HG03558 (cell line): ENCODE measurements around the gene PMAIP1.

Source experiments
- ATAC-seq: cut with Tn5 transposase; IDR thresholded peaks from one replicate; pipeline ENCODE4 v1.9.1; 2021; ENCODE audit warnings: moderate number of reproducible peaks; ENCODE audit not compliant: unreplicated experiment; ENCODE audit errors: extremely low read depth

Gene PMAIP1

DNA sequence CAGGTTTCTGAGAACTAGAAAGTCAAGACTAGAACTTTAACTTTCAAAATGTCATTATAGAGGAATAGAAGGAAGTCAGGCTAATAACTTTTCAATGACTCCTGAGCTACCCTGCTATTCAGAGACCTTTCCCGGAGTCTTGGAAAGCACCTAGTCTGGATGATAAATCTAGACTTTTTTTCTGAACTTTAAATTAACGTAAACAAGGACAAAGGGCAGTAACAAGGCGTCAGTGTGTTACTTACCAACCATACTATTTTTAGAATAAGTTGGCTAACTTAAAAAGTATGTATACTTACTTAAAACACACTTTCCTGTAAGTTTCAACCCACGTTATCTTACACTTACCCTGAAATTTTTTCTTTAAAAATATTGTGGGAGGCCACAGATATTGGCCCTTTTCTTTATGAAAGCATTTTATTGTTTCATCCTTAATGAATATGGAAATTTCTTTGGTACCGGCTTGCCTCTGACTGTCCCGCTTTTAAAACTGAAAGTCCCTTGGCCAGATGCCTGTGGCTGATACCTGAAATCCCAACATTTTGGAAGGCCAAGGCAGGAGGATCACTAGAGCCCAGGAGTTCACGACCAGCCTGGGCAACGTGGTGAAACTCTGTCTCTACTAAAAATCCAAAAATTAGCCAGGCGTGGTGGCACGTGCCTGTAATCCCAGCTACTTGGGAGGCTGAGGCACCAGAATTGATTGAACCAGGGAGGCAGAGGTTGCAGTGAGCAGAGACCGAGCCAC, 9.7 kb downstream of the PMAIP1 start:
- ATAC-seq, result no peak

DNA sequence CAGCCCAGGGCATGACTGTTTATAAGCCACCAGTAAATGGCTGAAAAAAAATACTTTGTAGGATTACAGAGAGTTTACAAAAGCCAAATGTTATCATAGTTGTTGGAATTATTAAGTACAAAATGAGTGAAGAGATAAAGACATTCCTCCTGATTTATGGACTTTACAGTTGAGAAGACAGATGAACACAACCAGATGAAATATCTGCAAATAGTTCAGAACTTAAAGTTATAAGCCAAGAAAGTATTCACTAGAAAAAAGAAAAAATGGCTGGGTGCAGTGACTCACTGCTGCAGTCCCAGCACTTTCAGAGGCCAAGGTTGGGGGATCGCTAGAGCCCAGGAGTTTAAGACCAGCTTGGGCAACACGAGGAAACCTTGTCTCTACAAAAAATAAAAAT, 11.2 kb downstream of the PMAIP1 start:
- ATAC-seq, result no peak

DNA sequence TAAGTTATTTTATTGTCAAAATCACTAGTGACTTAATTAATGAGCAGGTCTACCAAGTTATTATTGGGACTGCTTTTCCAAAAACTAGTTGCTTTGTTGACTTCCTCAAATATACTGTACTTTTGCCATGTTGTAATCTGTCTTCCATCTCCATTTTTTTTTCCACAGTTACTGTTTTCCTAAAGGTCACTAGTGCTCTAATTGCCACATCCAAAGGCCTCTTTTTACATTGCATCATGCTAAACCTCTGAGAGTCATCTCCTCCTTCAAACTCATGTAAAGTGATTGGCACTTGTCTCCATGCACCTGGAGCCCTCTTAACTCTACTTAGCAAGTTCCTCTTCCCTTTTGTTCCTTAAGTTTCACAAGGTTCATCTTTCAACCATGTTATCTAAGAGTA, 11.8 kb downstream of the PMAIP1 start:
- ATAC-seq, result no peak

DNA sequence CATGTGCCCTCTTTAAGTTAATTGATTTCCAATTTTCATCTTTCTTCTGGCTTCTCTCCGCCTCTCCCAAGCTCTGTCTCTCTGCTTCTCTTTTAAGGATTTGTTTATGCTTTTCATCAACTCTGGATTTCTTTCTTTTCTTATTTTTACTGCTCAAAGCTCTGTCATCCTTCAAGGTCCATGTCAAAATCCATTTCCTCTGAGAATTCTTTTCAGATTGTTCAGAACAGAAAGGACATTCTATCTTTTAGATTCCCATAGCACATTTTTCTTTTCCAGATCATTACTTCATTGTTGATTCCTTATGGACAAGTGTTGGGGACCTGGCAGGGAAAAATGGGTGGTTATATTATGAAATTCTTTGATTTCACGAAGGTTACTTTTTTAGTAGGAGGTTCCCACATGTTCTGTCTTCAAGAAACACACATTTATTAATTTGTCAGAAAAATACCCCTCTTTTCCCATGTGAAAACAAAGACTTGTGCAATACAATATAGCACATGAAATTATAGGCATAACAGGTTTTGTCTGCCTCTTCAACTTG, 12.3 kb downstream of the PMAIP1 start:
- no peak for ATAC-seq

DNA sequence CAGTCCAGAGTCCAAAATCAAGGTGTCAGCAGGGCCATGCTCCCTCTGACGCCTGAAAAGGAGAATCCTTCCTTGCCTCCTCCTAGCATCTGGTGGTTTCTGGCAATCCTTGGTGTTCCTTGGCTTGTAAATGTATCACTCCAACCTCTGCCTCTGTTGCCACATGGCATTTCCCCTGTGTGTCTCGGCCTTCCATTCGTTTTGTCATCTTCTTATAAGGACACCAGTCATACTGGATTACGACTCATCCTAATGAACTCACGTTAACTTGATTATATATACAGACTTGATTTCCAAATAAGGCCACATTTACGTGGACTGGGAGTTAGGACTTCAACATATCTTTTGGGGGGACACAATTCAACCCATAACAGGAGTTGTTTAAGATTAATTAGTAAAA, 15.8 kb downstream of the PMAIP1 start:
- no peak for ATAC-seq

DNA sequence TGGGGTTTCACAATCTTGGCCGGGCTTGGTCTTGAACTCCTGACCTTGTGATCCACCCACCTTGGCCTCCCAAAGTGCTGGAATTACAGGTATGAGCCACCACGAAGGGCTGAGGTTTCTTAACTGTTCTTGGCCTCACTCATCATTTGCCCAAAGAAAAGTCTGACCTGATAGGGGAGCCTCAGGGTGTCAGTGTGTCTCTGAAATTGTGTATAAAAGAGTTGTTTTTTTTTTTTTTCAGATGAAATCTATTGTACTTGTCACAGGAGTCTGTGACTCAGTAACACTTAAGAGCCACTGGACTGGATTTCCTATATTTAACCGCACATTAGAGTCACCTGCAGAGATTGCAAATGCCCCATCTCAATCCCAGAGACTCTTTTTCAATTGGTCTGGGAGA, 16.9 kb downstream of the PMAIP1 start:
- no peak for ATAC-seq

DNA sequence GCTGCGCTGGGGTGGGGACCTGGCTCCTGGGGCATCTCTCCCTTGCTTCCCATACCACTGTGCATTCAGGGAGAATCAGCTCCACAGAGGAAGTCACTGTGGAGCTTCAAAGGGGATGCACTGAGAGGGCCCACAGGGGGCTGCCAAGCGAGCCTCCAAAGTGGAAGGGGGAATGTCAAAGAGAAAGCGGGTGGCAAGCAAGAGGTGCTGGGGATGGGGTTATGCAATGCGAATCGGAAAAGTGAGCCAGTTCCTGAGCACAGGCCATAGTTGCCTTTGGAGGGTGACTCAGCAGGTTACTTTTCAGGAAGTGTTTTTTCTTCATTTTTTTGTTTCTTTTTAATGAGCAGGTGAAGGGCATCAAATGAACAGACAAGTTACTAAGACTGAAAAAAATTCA, 17.6 kb downstream of the PMAIP1 start:
- ATAC-seq, result no peak

DNA sequence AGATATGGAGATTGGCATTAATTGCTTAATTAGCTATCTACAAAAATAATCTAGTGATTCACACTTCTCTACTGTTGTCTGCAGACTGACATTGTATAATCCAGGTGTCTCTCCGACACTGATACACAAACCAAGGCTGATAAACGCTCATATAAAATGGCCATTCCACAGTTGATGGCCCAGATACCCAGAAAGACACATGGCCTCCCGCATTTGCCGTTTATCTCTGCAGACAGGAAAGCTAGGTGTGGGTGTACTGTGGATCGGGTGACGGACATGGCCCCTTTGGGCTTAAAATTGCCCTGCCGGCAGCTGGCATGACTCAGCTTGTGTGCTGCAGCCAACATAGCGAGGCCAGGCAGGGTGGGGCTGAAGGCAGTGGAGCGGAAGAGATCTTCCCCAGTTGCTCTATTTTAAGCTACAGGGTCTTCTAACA, 18.5 kb downstream of the PMAIP1 start:
- ATAC-seq, result peak; percentile 27

DNA sequence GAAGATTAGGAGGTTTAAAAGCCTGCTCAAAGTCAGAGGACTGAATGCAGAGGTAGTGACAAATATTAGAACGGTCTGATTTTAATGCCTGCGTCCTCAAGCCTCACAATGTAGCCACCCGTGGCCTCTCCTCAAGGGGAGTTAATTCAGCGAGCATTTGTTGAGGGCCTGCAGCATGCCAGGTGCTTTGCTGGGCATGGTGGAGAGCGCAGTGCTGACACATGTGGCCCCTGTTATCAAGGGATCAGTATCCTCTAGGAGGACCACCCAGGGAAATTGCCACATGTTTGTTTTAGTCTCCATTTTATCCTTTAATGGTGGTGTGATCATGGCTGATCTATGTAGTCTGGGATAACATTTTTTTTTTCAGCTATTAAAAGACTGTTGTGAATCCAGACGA, 19.2 kb downstream of the PMAIP1 start:
- no peak for ATAC-seq

DNA sequence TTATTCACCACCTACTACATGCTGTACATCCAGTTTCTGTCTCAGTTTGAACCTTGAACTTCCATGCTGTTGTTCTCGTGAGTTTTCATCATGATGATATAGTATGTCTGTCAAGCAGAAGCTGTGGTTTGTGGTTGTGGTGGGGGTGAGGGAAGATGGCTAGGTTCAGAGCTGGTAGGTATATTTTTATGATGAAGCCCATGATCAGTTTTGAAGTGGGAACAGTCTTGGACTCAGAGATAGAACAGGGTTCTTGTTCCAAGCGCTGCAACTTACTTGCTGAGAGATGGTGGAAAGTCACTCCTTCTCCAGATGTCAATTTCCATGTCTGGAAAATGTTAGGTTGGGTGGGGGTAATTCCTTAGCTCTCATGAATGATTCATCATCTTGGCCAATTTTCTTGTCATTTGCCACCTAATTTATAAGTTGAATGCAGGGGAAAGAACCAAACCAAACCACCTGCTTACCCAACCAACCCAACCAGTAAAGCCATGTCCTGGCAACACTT, 21.6 kb downstream of the PMAIP1 start:
- peak; percentile 21 for ATAC-seq

DNA sequence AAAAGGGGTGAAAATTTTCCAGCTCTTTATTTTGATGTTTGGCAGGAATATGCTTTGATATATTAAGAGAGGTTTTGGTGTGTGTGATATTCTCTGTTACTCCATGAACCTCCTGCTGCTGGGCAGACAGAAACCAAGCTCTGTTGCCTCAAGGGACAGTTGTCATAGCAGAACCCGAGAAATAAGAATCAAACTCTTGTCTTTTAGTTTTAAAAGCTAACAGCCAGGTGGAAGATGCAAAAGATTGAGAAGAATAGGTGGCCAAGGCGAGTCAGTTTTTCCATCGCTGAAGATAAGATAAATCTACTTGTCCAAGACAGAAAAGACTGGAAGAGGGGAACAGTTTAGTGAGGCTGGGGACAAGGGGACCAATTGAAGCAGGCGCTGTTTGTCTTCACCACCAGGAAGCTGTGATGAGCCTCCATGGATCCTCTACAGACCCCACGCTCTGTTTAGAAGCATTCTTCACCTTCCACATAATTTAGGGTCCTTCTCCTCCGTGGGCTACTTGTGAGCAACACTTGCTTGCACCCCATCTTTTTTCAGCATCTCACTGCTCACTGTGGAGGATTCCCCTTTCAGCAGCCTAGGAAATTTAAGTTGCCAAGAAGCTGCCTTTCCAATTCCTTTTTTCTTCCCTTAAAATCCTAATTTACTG, 23.9 kb downstream of the PMAIP1 start:
- peak; percentile 23 for ATAC-seq

DNA sequence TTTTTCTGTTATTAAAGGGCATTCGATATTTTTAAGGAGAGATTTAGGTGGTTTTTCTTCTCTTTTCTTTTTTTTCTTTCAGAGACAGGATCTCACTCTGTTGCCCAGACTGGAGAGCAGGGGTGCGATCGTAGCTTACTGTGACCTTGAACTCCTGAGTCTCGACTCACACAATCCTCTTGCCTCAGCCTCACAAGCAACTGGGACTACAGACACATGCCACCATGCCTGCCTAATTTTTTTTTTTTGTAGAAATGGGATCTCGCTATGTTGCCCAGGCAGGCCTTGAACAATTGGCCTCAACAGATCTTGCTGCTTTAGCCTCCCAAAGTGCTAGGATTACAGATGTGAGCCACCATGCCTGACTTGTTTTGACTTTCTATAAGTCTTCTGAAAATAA, 26.3 kb downstream of the PMAIP1 start:
- no peak for ATAC-seq

DNA sequence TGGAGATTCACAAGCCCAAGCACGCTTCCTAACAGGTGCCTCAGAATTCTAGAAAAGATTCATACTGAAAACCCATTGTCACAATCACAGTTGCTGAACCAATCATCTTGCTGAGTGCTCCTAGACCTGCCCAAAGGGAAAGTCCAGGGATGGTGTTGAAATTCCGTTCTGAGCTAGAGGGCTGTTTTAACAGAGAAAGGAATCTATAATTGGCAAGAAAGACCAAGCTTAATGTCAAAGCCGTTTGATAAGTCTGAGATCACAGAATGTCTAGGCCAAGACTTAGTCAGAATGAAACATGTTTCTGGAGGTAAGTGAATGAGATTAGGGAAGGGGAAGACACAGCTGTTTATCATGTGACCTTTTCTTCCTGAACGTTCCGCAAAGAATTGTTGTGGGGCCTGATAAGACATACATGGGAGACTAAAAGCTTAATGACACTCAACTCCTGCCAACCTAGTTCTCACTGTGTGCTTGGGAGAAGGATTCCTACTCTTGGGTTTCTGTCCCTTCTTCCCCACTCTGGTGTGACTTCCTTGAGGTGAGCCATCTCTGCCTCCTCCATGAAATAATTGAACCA, 27.5 kb downstream of the PMAIP1 start:
- peak; percentile 73 for ATAC-seq

DNA sequence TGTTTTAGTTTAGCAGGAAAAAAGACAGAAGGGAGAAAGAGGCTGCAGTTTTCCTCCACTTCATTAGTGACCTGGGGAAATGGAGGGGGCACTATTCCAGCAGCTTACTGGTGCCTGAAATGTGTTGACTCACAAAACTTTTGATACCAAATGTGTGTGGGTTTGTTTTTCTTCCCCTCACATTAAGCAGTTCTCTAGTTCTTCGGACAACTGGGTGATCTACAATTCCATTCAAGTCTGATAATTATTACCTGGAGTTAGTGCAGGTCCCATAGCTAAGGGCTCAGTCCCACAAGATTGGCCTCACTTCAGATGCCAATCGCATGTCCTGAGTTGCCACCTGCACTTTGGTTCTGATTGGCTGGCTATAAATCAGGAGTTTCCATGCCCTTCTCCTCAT, 28.4 kb downstream of the PMAIP1 start:
- no peak for ATAC-seq

DNA sequence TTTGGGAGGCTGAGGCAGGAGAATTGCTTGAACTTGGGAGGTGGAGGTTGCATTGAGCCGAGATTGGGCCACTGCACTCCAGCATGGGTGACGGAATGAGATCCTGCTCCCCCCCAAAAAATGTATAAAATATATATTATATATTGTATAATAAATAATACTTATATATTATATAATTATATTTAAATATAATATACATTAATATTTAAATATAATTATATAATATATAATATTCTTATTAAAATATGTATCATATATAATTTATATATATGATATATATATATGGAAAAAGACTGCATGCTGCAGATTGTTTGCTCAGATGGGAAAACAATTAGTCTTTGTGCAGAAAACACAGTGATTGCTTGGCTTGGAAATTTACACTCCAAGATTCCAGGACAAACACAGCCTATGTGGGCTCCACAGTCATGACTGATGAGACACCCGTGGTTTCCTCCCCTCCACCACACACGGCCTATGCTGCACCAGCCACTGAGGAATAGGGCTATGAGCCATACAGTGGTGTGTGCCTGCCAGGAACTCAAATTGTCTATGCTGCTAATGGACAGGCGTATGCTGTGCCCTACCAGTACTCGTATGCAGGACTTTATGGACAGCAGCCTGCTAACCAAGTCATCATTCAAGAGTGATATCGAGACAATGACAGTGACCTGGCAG, 30.0 kb downstream of the PMAIP1 start:
- ATAC-seq, result no peak

DNA sequence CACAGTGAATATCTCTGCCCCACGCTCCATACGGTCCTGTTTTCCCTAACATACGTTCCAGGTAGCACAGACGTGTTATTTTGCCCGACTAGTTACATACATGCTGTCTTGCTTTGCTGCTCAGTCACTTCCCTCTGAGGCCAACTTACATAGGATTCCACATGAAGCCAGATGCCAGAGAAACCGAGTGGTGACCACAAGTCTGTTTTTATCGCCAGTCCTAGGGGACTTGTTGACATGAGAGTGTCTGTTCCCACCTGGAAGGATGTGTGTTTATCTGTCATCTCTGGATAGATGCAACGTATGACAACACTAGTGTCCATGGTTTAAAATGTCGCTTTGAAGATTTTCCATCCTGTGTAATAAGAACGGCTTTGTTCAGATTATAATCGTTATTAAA, 32.6 kb downstream of the PMAIP1 start:
- no peak for ATAC-seq

DNA sequence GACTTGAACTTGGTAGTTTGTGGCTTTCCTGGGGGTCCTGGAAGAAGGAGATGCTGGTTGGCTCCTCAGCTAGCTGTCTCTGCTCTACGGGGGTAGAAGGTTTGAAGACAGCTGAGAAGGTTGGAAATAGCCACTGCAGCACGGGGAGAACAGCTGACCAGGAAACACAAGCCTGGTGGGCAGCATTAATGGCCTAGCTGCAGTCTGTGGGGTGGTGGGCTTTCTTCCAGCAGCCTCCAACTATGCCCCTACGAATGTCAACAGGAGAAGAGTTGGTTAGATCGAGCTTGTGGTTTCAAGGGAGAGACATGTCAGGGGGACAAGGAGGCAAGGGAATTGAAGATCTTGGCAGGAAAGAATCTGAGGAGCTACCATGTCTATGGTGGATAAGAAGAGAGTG, 38.9 kb downstream of the PMAIP1 start:
- no peak for ATAC-seq

DNA sequence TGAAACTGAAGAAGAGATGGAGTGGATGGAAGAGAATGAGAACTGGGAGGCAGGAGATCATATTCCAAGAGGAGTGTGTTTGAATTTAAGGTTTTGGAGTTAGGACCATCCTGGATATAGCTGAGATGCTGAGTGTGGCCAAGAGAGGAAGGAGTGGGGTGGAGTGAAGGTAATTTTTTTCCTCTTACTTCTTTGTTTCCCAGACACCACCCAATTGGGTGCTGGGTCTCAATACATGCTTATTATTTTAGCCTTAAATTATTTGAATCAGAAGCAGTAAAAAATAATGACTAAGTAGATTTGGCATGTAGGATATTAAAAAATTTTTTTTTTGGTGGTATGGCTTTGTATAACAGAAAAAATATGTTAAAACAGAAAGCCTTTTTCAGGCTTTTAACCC, 39.3 kb downstream of the PMAIP1 start:
- no peak for ATAC-seq

DNA sequence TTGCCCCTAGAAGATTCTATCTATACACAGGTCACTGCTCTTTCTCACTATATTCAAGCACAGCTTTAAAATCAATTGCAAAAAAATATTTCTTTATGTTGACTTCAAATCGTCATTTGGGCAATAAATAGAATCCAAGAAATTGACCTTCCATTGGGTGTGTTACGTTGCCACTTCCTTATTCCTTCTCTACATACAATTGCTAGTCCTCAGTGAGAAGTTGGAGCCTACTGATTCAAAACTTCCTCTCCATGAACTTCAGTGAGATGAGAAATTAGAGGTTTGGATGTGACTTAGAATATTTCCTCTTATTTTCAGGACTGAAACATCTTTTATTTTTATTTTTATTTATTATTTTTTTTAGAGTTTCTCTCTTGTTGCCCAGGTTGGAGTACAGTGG, 40.3 kb downstream of the PMAIP1 start:
- ATAC-seq, result no peak

DNA sequence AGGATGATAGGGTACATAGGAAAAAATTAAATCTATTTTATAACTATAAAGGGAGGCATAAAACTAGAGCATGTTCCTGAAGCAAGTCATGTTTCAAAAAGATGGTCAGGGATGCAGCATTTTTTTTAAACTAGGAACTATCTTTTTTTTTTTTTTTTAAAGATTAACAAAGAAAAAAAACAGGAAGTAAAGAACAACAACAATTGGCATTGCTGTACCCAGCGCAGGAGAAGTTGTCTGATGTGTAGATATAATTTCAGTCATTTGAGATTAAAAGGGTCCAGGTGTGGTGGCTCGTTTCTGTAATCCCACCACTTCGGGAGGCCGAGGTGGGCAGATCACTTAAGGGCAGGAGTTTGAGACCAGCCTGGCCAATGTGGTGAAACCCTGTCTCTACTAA, 41.5 kb downstream of the PMAIP1 start:
- ATAC-seq, result no peak

DNA sequence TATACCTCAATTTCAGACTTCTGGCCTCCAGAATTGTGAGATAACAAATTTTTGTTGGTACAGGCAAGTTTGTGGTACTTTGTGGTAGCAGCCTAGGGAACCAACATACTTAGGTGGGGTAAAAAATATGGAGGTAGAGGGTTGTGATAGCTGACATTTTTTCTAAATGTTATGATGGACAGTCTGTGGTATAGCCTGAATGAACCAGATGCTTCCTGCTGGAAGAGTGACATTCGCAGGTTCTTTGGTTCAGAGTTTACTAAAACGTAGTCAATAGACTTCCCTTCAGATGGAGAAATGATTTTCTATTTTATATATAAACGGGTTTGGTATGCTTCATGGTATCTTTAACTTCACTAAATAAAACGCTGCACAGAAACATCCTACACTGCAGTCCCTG, 42.8 kb downstream of the PMAIP1 start:
- no peak for ATAC-seq
